GM21423 (cell line): ENCODE results near the gene EPHA4.

Source experiments
- ATAC-seq: cut with Tn5 transposase; IDR thresholded peaks from one replicate; pipeline ENCODE4 v1.9.1; 2021; ENCODE audit warnings: mild to moderate bottlenecking, moderate library complexity; ENCODE audit not compliant: unreplicated experiment

EPHA4 gene

GRCh38 chr2:221572821-221573429 lies 821 bp upstream of the EPHA4 start:
- peak; percentile 21 for ATAC-seq

GRCh38 chr2:221571551-221572218 lies 419 bp downstream of the EPHA4 start:
- peak; percentile 4 for ATAC-seq

- ATAC-seq = no peak
Measured at GRCh38 chr2:221571025-221571550, 1.0 kb downstream of the EPHA4 start.

- no peak for ATAC-seq
Measured at GRCh38 chr2:221570321-221570935, 1.7 kb downstream of the EPHA4 start.

GRCh38 chr2:221569871-221570270 lies 2.2 kb downstream of the EPHA4 start:
- no peak for ATAC-seq

GRCh38 chr2:221569425-221569845 lies 2.7 kb downstream of the EPHA4 start:
- no peak for ATAC-seq

GRCh38 chr2:221568299-221568698 lies 3.8 kb downstream of the EPHA4 start:
- no peak for ATAC-seq

- no peak for ATAC-seq
Measured at GRCh38 chr2:221567809-221568208, 4.3 kb downstream of the EPHA4 start.

- no peak for ATAC-seq
Measured at GRCh38 chr2:221567231-221567760, 4.8 kb downstream of the EPHA4 start.

- ATAC-seq = no peak
Measured at GRCh38 chr2:221563270-221563985, 8.7 kb downstream of the EPHA4 start.

- ATAC-seq = no peak
Measured at GRCh38 chr2:221562226-221562625, 9.9 kb downstream of the EPHA4 start.

GRCh38 chr2:221561770-221562169 lies 10.3 kb downstream of the EPHA4 start:
- no peak for ATAC-seq

GRCh38 chr2:221559991-221560390 lies 12.1 kb downstream of the EPHA4 start:
- ATAC-seq = no peak

GRCh38 chr2:221558107-221558506 lies 14.0 kb downstream of the EPHA4 start:
- no peak for ATAC-seq

GRCh38 chr2:221555494-221555846 lies 16.6 kb downstream of the EPHA4 start:
- peak; percentile 32 for ATAC-seq

GRCh38 chr2:221554769-221555493 lies 17.2 kb downstream of the EPHA4 start:
- peak; percentile 94 for ATAC-seq

- ATAC-seq = no peak
Measured at GRCh38 chr2:221553333-221553732, 18.8 kb downstream of the EPHA4 start.

GRCh38 chr2:221552291-221552690 lies 19.8 kb downstream of the EPHA4 start:
- no peak for ATAC-seq

GRCh38 chr2:221551864-221552263 lies 20.2 kb downstream of the EPHA4 start:
- ATAC-seq = peak; percentile 56

GRCh38 chr2:221549143-221549542 lies 23.0 kb downstream of the EPHA4 start:
- ATAC-seq = peak; percentile 73
